GM18861 (cell line): Measurements from ENCODE around the gene EXOC3L2.
A peak's percentile ranks its signal among the peaks of the same experiment; 100 is the strongest.

ENCODE experiments used
- ATAC-seq: cut with Tn5 transposase; IDR thresholded peaks from one replicate; pipeline ENCODE4 v1.9.1; 2021; ENCODE audit not compliant: unreplicated experiment

Gene EXOC3L2

DNA sequence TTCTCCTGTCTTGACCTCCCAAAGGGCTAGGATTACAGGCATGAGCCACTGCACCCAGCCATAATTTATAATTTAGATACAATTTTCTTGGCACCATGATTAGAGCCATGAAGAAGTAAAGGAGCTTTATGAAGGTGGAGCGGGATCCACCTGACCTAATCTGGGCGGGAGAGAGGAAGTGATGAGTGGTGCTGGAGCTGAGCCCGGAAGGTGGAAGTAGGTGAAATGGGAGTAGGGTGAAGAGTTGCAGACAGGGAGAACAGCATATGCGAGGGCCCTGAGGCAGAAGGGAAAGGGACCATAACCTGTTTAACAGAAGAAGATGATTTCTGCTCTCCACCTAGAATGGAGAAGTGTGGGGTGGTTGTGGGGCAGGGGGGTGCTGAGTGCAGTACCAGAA, 62.4 kb downstream of the EXOC3L2 start:
- no peak for ATAC-seq

DNA sequence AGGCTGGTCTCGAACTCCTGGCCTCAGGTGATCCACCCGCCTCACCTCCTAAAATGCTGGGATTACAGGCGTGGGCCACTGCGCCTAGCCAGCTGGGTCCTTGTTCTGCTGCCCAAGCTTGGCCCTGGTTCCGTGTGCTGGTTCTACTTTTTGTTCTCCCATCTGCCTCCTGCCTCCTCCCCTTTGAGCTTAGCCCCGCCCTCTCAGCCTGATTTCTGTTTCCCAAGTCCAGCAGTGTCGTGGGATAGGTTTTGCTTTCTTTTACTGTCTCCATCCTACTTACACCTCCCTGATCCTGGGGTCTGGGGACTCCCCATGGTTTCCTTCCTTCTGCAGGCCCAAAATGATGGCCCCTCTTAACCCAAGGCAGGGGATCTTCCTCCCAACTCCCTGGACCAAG, 64.3 kb downstream of the EXOC3L2 start:
- ATAC-seq = no peak

DNA sequence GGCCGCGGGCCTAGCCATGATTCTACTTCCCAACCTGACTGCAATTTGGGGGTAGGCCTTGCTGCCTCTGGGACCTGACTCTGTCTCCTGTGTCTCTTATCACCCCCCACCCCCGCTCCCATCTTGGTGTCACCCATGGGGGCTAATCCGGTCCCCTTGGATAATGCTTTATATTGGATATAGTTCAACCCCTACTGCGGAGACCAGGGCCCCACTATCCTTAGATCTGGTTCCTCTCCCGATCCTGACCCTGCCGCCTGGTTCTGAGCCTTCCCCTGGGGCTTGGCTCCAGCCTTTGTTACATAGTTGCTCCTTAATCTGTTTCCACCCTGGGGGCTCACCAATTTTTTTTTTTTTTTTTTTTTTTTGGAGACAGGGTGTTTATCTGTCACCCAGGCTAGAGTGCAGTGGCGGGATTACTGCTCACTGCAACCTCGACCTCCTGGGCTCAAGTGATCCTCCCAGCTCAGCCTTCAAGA, 65.3 kb downstream of the EXOC3L2 start:
- ATAC-seq = no peak

DNA sequence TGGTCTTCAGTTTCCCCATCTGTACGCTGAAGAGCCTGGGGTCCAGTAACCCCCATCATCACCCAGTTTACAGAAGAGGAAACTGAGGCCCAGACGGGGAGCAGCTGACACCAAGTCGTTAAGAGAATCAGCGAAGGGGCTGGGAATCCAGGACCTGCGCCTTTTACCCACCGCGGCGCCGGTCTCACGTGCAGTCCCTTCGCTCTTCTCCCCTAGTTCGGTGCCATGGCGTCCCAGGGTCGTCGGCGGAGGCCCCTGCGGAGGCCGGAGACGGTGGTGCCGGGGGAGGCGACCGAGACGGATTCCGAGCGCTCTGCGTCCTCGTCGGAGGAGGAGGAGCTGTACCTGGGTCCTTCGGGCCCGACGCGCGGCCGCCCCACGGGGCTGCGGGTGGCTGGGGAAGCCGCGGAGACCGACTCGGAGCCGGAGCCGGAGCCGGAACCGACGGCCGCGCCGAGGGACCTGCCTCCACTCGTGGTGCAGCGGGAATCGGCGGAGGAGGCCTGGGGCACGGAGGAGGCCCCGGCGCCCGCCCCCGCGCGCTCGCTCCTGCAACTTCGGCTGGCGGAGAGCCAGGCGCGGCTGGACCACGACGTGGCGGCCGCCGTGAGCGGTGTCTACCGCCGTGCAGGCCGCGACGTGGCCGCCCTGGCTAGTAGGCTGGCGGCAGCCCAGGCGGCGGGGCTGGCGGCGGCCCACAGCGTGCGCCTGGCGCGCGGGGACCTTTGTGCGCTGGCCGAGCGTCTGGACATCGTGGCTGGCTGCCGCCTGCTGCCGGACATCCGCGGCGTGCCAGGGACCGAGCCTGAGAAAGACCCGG, 65.9 kb downstream of the EXOC3L2 start:
- ATAC-seq = no peak

DNA sequence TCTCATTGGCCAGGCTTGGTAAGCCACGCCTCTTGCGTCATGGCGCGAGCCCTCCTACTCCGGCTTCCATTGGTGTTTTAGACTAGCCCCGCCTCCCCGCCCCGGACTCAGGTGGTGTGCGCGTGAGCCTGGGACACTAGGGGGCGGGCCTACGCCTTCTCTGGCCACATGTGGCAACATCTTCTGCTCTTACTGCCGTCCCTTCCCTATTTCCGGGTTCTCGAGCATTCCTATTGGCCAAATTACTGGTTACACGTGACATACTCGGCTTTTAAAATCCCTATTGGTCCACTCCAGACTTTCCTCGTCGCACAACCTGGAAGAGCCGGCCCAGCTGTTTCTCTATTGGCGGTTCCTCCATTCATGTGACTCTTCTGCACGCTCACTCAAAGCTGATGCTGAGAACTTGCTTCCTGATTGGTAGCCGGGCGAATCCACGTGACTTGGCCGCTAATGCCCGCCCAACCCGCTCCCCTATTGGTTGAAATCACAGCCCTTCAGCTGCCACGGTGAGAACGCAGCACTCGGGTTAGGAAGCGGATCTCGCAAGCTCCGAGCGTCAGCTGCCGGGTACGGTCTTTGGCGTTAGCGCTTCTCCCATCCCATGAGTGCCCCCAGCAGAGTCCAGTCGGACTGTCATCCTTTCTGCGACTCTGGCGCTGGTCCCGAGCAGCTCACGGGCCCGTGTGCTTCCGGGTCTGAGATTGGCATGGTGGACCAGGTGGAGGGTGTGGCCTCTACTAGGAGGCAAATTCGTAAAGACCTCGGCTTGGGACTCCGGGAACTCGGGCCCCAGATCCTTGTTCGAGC, 66.7 kb downstream of the EXOC3L2 start, which contains the start of gene BLOC1S3:
Gene BLOC1S3 (plus strand): TSS at position 523 of the 810 bp plus-strand sequence. CDS start 513 bp downstream, outside the sequence.
- peak; percentile 75 for ATAC-seq

DNA sequence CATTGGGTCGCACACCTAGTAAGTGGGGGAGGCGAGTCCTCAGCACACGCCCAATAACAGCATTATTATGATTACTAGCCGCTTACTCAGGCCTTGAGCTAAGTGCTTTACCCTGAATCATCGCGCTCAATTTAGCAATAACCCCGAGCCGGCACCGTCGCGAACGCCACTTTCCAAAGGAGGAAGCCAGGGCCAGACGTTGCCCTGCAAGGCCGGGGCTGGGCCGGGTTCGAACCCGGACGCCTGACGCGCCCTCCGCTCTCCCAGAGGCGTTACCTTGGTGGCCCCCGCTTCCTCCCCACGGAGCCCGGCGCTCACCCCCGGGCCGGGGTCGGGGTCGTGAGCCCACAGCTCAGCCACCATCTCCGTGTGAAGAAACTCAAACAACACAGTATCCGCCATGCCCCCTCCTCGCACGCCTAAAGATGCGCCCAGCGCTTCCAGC, 67.4 kb downstream of the EXOC3L2 start, which contains the start of gene TRAPPC6A:
Gene TRAPPC6A (minus strand): TSS at position 421 of the 445 bp plus-strand sequence. CDS start 19 bp downstream, at position 402.
- ATAC-seq = peak; percentile 3

DNA sequence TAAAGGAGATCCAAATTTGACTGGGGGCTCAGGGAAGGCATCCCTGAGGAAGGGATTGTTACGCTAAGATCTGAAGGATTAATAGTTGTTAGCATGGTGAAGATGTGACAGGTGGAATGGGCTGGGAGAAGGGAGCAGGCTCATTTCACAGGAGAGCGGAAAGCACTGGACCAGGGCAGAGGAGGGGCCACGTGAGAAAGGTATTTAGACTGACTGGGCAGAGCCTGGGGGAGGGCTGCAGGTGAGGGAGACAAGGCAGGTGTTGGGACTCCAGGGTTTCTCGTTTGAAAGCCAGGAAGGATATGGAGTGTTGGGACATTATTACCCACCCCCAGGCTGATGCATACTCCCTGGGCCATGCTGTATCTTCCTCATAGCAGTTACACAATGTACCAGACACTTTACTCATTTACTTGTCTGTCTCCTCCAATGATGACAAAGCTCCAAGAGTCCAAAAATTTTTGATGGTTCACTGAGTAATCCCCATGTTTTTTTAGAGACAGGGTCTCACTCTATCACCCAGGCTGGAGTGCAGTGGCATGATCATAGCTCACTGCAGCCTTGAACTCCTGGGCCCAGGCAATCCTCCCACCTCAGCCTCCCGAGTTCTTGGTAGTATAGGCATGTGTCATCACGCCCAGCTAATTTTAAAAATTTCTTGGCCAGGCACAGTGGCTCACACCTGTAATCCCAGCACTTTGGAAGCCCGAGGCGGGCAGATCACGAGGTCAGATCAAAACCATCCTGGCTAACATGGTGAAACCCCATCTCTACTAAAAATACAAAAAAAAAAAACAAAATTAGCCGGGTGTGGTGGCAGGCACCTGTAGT, 69.5 kb downstream of the EXOC3L2 start:
- no peak for ATAC-seq

DNA sequence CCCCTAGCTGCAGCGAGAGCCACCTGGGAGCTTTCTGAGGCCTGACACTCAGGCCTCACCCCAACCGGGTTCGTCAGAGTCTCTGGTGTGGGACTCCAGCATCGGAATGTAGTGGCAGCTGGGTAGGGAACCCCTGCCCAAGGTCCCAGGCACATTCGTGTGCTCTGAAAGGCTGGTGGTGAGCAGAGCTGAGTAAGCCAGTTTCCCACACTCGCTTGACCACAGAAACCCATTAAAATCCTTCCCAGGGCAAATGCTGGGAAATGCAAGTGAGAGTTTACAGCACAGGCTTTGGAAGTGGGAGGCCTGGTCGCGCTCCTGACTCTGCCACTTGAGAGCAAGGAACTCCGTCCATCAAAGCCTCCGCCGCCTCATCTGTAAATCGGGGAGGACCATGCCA, 71.4 kb downstream of the EXOC3L2 start:
- ATAC-seq = no peak

DNA sequence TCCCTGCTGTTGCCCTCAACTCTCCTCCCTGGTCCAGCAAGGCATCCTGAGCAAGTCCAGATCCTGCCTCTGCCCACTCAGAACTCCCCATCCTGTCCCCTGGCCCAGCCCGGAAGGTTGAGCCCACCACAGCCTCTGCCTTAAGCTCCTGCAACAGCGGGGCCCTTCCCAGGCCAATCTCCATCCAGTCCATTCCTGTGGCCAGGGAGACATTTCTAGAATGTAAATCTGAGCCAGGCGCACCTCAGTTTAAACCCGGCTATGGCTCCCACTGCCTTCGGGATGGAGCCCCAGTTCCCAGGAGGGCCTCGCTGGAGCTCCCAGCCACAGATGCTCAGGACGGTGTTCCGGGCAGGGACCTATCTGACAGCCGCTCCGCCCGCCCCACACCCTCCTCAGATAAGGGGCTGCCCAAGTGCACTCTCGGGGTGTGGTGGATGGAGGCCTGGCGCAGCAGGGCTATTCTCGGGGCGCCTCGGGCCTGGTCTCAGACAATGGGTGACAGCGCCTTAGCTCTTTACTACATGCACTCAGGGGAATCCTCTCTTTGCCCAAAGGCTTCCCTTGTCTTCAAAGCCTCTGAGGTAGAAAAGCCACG, 72.5 kb downstream of the EXOC3L2 start:
- ATAC-seq = no peak

DNA sequence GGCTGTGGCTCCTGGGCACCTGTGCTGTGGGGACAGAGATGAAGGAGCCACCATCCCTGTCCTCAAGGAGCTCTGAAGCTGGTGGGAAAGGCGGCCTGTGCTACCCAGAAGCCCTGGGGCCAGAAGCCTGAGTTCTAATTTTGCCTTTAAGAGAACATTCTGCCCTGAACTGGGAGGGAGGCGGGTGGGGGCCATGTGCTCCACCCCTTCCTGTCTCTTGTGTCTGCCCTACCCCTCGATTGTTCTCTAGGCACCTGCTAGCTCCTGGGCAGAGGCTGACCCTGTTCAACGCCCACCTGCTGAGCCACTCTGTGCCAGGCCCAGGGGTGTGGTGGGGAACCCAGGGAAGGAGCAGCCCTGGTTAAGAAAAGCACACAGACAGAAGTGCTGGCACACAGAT, 73.0 kb downstream of the EXOC3L2 start:
- ATAC-seq = no peak

DNA sequence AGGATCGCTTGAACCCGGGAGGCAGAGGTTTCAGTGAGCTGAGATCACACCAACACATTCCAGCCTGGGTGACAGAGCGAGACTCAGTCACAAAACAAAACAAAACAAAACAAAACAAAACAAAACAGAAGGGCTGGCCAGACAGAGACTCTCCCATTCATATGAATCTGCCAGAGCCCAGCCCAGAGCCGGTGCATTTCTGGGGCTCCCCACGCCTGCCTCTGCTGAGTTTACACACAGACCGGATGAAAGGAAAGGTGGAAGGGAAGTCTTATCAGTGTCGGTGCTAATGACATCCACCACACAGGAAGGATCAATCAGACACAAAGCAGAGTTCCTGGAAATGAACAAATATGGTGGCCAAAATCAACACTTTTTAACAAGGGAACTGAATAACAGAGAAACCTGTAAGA, 74.0 kb downstream of the EXOC3L2 start:
- no peak for ATAC-seq

DNA sequence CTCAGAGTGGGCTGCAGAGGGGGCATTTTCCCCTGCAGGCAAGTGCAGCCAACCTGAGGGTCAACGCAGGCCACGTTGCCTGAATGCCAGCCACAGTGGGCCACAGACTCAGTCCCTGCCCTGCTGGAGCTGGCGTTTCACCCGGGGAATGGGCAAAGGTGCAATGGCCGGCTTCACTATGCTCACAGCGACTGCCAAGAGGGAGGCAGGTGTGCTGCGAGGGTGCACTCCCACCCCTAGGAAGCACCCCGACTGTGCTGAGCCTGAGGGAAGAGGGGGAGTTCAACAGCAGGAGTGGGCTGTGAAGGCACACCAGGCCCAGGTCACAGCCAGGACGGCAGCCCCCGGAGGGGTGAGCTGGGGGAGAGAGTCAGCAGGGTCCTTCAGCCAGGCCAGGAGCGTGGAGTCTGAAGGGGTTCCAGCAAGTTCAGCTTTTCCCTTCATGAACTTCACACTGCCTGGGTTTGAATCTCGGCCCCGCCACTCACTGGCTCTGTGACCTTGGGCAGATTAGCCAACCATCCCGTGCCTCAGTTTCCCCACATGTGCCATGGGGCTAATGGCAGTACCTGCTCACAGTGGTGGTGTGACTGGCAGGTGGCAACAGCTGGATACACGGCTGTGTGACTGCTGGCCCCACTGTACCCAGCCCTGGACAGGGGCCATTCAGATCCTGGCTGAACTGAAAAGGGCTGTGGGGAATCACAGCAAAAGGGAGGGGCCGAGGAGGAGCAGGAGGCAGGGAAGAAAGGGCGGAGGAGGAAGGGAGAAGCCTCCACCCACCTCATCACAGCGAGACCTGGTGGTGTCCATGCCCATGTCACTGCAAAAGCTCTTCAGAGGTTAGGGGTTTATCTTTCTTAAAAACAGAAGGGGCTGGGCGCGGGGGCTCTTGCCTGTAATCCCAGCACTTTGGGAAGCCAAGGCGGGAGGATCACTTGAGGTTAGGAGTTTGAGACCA, 74.8 kb downstream of the EXOC3L2 start:
- no peak for ATAC-seq

DNA sequence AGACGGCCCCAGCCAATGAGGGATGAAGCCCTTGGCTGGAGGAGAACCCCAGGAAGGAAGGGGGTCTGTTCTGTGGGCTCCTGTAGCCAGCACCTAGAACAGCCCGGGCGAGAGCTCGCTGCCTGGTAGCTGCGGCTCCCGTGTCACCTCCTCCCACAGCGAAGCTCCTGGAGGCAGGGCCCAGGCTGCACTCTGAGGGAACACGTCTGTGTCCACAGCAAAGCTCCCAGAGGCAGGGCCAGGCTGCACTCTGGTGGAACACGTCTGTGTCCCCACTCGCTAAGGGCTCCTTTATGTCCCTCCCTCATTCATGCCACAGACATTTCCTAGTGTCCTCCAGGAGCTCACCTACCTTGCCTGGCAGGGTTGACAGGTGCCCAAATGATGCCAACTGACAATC, 75.6 kb downstream of the EXOC3L2 start:
- ATAC-seq = no peak

DNA sequence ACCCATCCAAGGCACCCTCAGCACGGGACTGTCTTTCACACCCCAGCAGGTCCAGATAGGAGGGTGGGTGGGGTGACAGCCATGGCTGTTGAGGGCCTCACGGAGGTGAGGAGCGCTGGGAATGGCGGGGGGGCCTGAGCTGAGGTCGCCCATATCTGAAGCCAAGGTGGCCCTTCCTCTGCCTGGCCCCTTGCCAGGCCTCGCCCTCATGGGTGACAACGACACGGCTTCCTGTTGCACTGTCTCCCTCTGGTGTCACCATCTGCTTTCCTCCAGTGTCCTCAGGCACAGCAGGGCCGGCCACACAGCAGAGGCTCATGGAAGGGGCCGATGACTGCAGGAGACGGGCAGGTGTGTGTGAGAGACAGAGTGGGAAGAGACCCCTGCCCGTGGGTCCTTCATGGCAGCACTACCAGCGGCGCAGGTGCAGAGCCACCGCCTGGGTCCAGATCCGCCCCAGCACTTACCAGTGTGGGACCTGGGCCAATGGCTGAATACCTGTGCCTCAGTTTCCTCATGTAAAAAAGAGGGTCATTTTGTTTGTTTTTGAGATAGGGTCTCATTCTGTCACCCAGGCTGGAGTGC, 76.3 kb downstream of the EXOC3L2 start:
- no peak for ATAC-seq

DNA sequence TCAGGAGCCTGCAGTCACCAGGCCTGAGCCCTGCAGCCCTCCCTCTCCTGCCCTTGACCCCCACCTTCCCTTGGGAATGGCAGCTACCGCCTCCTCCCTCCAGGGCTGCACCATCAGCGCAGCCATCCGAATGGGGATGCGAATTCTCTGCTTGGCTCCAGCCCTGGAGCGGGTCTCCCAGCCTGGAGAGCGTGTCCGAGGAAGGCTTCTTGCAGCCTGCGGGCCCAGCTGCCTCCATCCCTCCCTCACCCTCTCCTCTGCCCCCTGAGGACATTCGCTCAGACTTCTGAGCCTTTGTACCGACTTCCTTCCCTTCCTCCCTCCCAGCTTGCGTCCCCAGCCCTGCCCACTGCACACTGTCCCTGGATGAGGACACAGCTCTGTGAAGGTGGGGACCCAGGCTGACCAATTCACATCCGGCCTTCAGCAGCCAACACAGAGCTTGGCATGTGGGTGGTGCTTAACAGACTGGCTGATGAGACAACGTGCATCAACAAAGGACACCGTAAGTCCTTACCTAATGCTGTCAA, 78.4 kb downstream of the EXOC3L2 start:
- no peak for ATAC-seq

DNA sequence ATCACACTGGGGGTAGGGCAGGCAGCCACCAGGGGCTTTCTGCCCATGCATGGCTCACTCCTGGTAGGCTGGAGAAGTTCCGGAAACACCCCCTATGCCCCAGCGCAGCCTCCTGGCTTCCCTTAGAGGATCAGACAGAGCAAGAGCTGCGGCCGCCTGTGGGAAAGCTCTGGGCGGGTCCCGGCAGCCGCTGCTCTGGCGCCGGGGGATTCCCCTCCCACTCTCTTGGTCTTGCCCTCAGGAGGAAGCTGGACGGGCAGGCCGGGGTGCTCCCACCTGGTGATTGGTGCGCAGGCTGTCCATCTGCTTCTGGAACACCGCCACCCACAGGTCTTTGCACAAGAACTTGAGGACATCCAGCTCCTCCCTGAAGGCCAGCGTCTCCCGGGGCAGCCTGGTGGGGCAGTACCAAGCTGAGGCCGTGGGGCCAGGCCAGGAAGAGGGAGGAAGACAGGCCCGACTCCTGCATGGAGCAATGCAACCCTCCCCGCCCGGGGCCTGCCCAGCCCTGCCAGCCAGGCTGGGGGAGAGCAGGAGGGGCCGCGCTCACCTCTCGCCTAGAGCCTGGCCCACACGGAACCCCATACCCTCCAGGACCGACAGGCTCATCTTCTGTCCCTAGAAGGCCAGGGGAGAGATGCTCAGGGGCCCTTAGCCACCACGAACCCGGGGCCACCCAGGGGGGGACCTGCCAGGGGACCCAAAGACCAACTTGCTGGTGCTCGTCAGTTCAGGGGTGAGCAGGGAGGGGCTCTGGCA, 80.5 kb downstream of the EXOC3L2 start:
- ATAC-seq = peak; percentile 62

DNA sequence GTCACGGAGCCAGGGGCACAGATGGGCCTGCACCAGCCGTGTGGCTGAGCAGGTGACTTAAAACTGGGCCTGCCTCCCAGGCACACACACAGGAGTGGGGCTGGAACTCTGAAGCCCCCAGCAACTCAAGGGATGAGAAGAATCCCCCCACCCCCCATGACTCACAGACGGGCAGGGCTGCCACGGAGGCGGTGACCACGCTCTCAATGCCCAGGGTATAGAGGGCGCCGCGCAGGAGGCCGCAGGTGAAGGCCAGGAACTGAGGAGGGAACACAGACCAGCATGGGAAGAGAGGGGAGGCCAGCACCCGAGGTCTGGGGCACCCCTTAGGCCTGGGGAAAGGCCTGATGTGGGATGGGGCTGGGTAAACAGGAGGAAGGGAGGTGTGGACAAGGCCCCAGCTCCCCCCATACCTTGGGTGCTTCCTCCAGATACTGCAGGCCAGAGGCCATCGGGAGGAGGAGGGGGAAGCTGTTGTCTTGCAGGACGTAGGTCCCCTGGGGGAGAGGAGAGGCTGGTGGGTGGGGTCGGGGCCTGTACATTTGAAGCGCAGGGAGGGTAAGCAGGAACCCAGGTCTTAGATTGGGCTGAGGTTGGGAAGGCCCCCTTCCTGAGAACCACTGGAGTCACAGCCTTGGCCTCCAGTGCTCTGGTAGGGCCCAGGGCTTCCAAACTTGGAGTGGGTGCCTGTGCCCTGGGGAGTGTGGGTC, 81.3 kb downstream of the EXOC3L2 start:
- no peak for ATAC-seq
